IMR-90 (cell line): ENCODE data around the gene ARHGAP24. TPM values are rescaled to one million over a fixed set of nuclear protein-coding genes. Genes with fewer than 3 reads are reported as not detected.

Experiments
- ATAC-seq: fragments of 200-7000 bp; cut with Tn5 transposase; 2 replicates; pipeline ENCODE4 v1.9.1; 2020; ENCODE audit warnings: low read depth, mild to moderate bottlenecking, moderate library complexity
- BruUV-seq: library from RNA; stranded (reverse); fragments of 400-500 nt; replicated peaks from 2 replicates; lab custom pipeline; 2021; lab: Mats Ljungman, UMichigan
- CTCF ChIA-PET: fragments of 300-600 bp; formaldehyde crosslinking; extraction: SDS; loops from one replicate; lab custom pipeline; 2021; ENCODE audit warnings: antibody characterized with exemption; lab: Yijun Ruan, JAX
- POLR2A ChIA-PET: fragments of 300-600 bp; sonication (Branson Sonifier 250); formaldehyde crosslinking; loops from one replicate; lab custom pipeline; 2022; ENCODE audit warnings: antibody characterized with exemption; ENCODE audit not compliant: unreplicated experiment; lab: Charles Lee
- DNase-seq: peaks from one replicate; pipeline ENCODE4 v3.0.0; 2013
- H2AFZ ChIP-seq: replicated peaks from 2 replicates; pipeline ENCODE3; 2013; ENCODE audit warnings: low read length, mild to moderate bottlenecking; ENCODE audit not compliant: poor library complexity
- H2AK5ac ChIP-seq: 2 replicates; pipeline ENCODE4 v1.6.1; 2013; ENCODE audit warnings: low read depth, low read length, inconsistent platforms
- H2AK9ac ChIP-seq: replicated peaks from 2 replicates; pipeline ENCODE3; 2013; ENCODE audit warnings: mild to moderate bottlenecking, low read depth, low read length, moderate library complexity; ENCODE audit not compliant: poor library complexity
- H2BK120ac ChIP-seq: 2 replicates; pipeline ENCODE4 v1.6.1; 2013; ENCODE audit warnings: low read depth, low read length, inconsistent platforms
- H2BK15ac ChIP-seq: 3 replicates; pipeline ENCODE4 v1.6.1; 2013; ENCODE audit warnings: low read depth, low read length, inconsistent platforms
- H2BK20ac ChIP-seq: 2 replicates; pipeline ENCODE4 v1.6.1; 2013; ENCODE audit warnings: low read depth, mild to moderate bottlenecking, inconsistent platforms, low read length, moderate library complexity
- H2BK5ac ChIP-seq: 2 replicates; pipeline ENCODE4 v1.6.1; 2013; ENCODE audit warnings: mild to moderate bottlenecking, low read depth, low read length, inconsistent platforms; ENCODE audit not compliant: poor library complexity, severe bottlenecking
- H3K14ac ChIP-seq: replicated peaks from 2 replicates; pipeline ENCODE4 v1.6.1; 2013; ENCODE audit warnings: low read depth, low read length, inconsistent platforms
- H3K18ac ChIP-seq: 2 replicates; pipeline ENCODE4 v1.6.1; 2013; ENCODE audit warnings: low read depth, low read length, control low read depth
- H3K23ac ChIP-seq: 2 replicates; pipeline ENCODE4 v1.6.1; 2013; ENCODE audit warnings: low read depth, low read length, inconsistent platforms
- H3K27ac ChIP-seq: 2 replicates; pipeline ENCODE4 v1.5.1; 2013; ENCODE audit warnings: mild to moderate bottlenecking, control low read depth, low read length; ENCODE audit not compliant: insufficient read depth
- H3K27me3 ChIP-seq: 2 replicates; pipeline ENCODE4 v1.6.1; 2013; ENCODE audit warnings: low read length; ENCODE audit not compliant: control insufficient read depth, insufficient read depth
- H3K36me3 ChIP-seq: 2 replicates; pipeline ENCODE4 v1.6.1; 2013; ENCODE audit warnings: low read length, mixed read lengths; ENCODE audit not compliant: control insufficient read depth, insufficient read depth
- H3K4ac ChIP-seq: 2 replicates; pipeline ENCODE4 v1.6.1; 2013; ENCODE audit warnings: low read depth, low read length, inconsistent platforms
- H3K4me1 ChIP-seq: 2 replicates; pipeline ENCODE4 v1.6.1; 2013; ENCODE audit warnings: low read length, mixed read lengths; ENCODE audit not compliant: control insufficient read depth, insufficient read depth
- H3K4me2 ChIP-seq: 2 replicates; pipeline ENCODE4 v1.6.1; 2013; ENCODE audit warnings: low read depth, mild to moderate bottlenecking, control low read depth, low read length, moderate library complexity
- H3K4me3 ChIP-seq: 2 replicates; pipeline ENCODE4 v1.5.1; 2013; ENCODE audit warnings: low read depth, mild to moderate bottlenecking, control low read depth, low read length, moderate library complexity; ENCODE audit not compliant: insufficient read depth
- H3K56ac ChIP-seq: 2 replicates; pipeline ENCODE4 v1.6.1; 2013; ENCODE audit warnings: low read length, inconsistent platforms; ENCODE audit not compliant: insufficient read depth; ENCODE audit errors: extremely low read depth
- H3K79me1 ChIP-seq, 2 experiments: 2 replicates each; pipeline ENCODE4 v1.6.1; 2013; ENCODE audit warnings: low read length in 2 of 2, inconsistent platforms in 1 of 2, low read depth in 1 of 2
- H3K9ac ChIP-seq: 2 replicates; pipeline ENCODE4 v1.6.1; 2013; ENCODE audit warnings: low read depth, low read length, control low read depth
- H3K9me1 ChIP-seq: 2 replicates; pipeline ENCODE4 v1.6.1; 2013; ENCODE audit warnings: low read length, inconsistent platforms; ENCODE audit not compliant: insufficient read depth
- H3K9me3 ChIP-seq: 2 replicates; pipeline ENCODE4 v1.6.1; 2013; ENCODE audit warnings: low read length; ENCODE audit not compliant: control insufficient read depth, insufficient read depth
- H4K20me1 ChIP-seq: 2 replicates; pipeline ENCODE4 v1.6.1; 2013; ENCODE audit warnings: low read length, inconsistent platforms; ENCODE audit not compliant: insufficient read depth
- H4K5ac ChIP-seq: 2 replicates; pipeline ENCODE4 v1.6.1; 2013; ENCODE audit warnings: mild to moderate bottlenecking, low read depth, low read length, control low read depth
- H4K8ac ChIP-seq, 2 experiments: 2 replicates each; pipeline ENCODE4 v1.6.1; 2013; ENCODE audit warnings: low read depth in 2 of 2, low read length in 2 of 2, control low read depth in 1 of 2, inconsistent platforms in 1 of 2
- H4K91ac ChIP-seq: 2 replicates; pipeline ENCODE4 v1.6.1; 2013; ENCODE audit warnings: low read depth, low read length, inconsistent platforms; ENCODE audit not compliant: insufficient read depth
- BHLHE40 ChIP-seq: fragments of 150-350 bp; IDR thresholded peaks from 2 replicates; pipeline ENCODE4 v1.6.1; 2016; ENCODE audit warnings: mild to moderate bottlenecking, low read depth, low read length
- CHD1 ChIP-seq: IDR thresholded peaks from 2 replicates; pipeline ENCODE4 v1.6.1; 2012; ENCODE audit warnings: low read depth, low read length, improper control_type of control experiment
- CTCF ChIP-seq: conservative IDR thresholded peaks from 2 replicates; pipeline ENCODE4 v1.5.1; 2012; ENCODE audit warnings: mild to moderate bottlenecking, low read depth, low read length, improper control_type of control experiment
- ELK1 ChIP-seq: fragments of 150-350 bp; IDR thresholded peaks from 2 replicates; pipeline ENCODE4 v1.6.1; 2016; ENCODE audit warnings: low read depth, mild to moderate bottlenecking, low read length, moderate library complexity, borderline replicate concordance
- FOS ChIP-seq: fragments of 150-350 bp; IDR thresholded peaks from 2 replicates; pipeline ENCODE4 v1.6.1; 2016; ENCODE audit warnings: low read depth, low read length
- MAFK ChIP-seq: IDR thresholded peaks from 2 replicates; pipeline ENCODE4 v1.6.1; 2012; ENCODE audit warnings: low read depth, low read length, improper control_type of control experiment
- MXI1 ChIP-seq: IDR thresholded peaks from 2 replicates; pipeline ENCODE4 v1.6.1; 2012; ENCODE audit warnings: low read depth, mild to moderate bottlenecking, low read length, moderate library complexity, borderline replicate concordance
- NFE2L2 ChIP-seq: fragments of 150-350 bp; IDR thresholded peaks from 2 replicates; pipeline ENCODE4 v1.6.1; 2016; ENCODE audit warnings: low read depth, mild to moderate bottlenecking, low read length
- POLR2A ChIP-seq: IDR thresholded peaks from 2 replicates; pipeline ENCODE4 v1.6.1; 2012; ENCODE audit warnings: mild to moderate bottlenecking, low read depth, low read length
- RAD21 ChIP-seq: IDR thresholded peaks from 2 replicates; pipeline ENCODE4 v1.6.1; 2012; ENCODE audit warnings: low read length, improper control_type of control experiment
- RCOR1 ChIP-seq: IDR thresholded peaks from 2 replicates; pipeline ENCODE4 v1.6.1; 2012; ENCODE audit warnings: mild to moderate bottlenecking, low read length, improper control_type of control experiment; ENCODE audit not compliant: insufficient replicate concordance
- RFX5 ChIP-seq: IDR thresholded peaks from 2 replicates; pipeline ENCODE4 v1.8.0; 2012; ENCODE audit warnings: low read depth, mild to moderate bottlenecking, low read length, moderate library complexity
- SMC3 ChIP-seq: fragments of 150-350 bp; IDR thresholded peaks from 2 replicates; pipeline ENCODE4 v1.6.1; 2016; ENCODE audit warnings: low read depth, mild to moderate bottlenecking, antibody characterized with exemption, low read length, moderate library complexity
- WGBS, 2 experiments: methylation state at CpG; one replicate each; pipeline versions ENCODE4 v1.1.5 to v1.1.7; 2013; ENCODE audit warnings: missing lambda C conversion rate in 2 of 2; ENCODE audit not compliant: insufficient read length in 1 of 2; ENCODE audit errors: extremely low coverage in 2 of 2; 5-methylcytosine and 5-hydroxymethylcytosine counted together
- dilution Hi-C: fragments of 300-500 bp; cut with HindIII; formaldehyde crosslinking; loops from one replicate; pipeline ENCODE4 v1.14.3; 2018; ENCODE audit warnings: low sequenced_read_pairs; ENCODE audit not compliant: unreplicated experiment
- in situ Hi-C: fragments of 300-500 bp; cut with MboI; formaldehyde crosslinking; loops from 3 replicates; pipeline ENCODE4 v1.14.3; 2019; ENCODE audit warnings: low sequenced_read_pairs, inconsistent platforms, mixed read lengths
- intact Hi-C: fragments of 100-400 bp; cut with micrococcal nuclease; formaldehyde crosslinking; loops from 2 replicates; pipeline ENCODE4 v1.10.0; 2022
- polyA plus RNA-seq, 3 experiments: library from polyadenylated mRNA; depleted of rRNA; stranded (reverse); fragments of >200 nt; gene quantifications; 2 replicates each; pipeline ENCODE4 v1.2.3, GENCODE V29; 2012; ENCODE audit warnings: low replicate concordance in 1 of 3
- total RNA-seq: library from RNA; depleted of rRNA; stranded (reverse); fragments of >200 nt; gene quantifications from 2 replicates; pipeline ENCODE4 v1.2.3, GENCODE V29; 2012

The ARHGAP24 gene
- total and polyA plus RNA-seq, 2 of the 4 experiments (the other 2 are of a cell fraction) = 11.9 to 24.0 TPM

DNA sequence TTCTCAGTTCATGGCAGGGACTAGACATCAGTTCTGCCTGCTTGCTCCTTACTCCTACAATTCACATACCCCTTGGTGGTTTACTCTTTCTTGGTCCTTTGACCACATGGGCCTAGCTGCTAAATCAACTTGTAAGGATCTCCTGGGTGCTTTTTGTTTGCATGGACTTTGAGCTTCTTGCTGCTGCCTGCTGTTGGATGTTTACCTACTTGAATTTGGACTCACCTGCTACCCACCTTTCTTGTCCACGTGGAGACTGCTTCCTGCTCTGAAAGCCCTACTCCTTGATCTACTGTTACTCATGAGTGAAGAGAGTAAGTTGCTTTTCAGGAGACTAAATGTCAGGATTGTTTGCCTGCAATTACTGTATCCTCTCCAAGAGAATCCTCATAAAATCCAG, 15.2 kb upstream of the ARHGAP24 start:
- no peak overlapping the region for H3K23ac ChIP-seq
- H3K4me3 ChIP-seq = no peak overlapping the region
- H3K56ac ChIP-seq = no peak overlapping the region
- no peak overlapping the region for H2BK20ac ChIP-seq
- no peak overlapping the region for H3K18ac ChIP-seq
- TF ChIP-seq POLR2A (no peak), SMC3 (no peak), FOS (no peak), RAD21 (no peak), NFE2L2 (no peak), RFX5 (no peak), ELK1 (no peak), MAFK (no peak), CTCF (no peak), MXI1 (no peak), BHLHE40 (no peak), CHD1 (no peak), RCOR1 (no peak)
- no peak overlapping the region for H3K27ac ChIP-seq
- BruUV-seq = no TSS peak
- no peaks in the 10 kb centered on the region for H3K9me1 ChIP-seq
- no peak overlapping the region for H3K14ac ChIP-seq
- H3K9me3 ChIP-seq = no peaks in the 10 kb centered on the region
- no peaks in the 10 kb centered on the region for H3K4me1 ChIP-seq
- no CpG with 5 or more reads among the region's 1 CpG for WGBS, 2 experiments
- in situ Hi-C loops (no loop called here), intact Hi-C loops (no loop called here), dilution Hi-C loops (no loop called here)
- H4K8ac ChIP-seq = no peak overlapping the region
- H3K79me1 ChIP-seq = no peaks in the 10 kb centered on the region
- no peak overlapping the region for H3K4ac ChIP-seq
- no peak overlapping the region for H2AK5ac ChIP-seq
- H3K9ac ChIP-seq = no peak overlapping the region
- ATAC-seq (no peak), DNase-seq (no peak)
- H2AK9ac ChIP-seq = no peak overlapping the region
- no peak overlapping the region for H2BK120ac ChIP-seq
- ChIA-PET CTCF (interaction anchor here (0.6 kb wide), 1 partner anchor 56 kb away, joined by 3 read pairs; no protein-coding TSS in a partner anchor), POLR2A (no interaction called here)
- H2BK5ac ChIP-seq = no peak overlapping the region
- H2BK15ac ChIP-seq = no peak overlapping the region
- H3K36me3 ChIP-seq = no peaks in the 10 kb centered on the region
- H4K5ac ChIP-seq = no peak overlapping the region
- H4K20me1 ChIP-seq = no peaks in the 10 kb centered on the region
- no peak overlapping the region for H3K4me2 ChIP-seq
- no peak overlapping the region for H4K91ac ChIP-seq
- no peaks in the 10 kb centered on the region for H3K27me3 ChIP-seq
- H2AFZ ChIP-seq = no peak overlapping the region
